ENCODE data around the gene RHOBTB3.
"Not testable (repeated sequence)": the region's sequence is repeated elsewhere in the genome, so short reads cannot be mapped to it uniquely, and the experiment has no call there.

Gene RHOBTB3

DNA sequence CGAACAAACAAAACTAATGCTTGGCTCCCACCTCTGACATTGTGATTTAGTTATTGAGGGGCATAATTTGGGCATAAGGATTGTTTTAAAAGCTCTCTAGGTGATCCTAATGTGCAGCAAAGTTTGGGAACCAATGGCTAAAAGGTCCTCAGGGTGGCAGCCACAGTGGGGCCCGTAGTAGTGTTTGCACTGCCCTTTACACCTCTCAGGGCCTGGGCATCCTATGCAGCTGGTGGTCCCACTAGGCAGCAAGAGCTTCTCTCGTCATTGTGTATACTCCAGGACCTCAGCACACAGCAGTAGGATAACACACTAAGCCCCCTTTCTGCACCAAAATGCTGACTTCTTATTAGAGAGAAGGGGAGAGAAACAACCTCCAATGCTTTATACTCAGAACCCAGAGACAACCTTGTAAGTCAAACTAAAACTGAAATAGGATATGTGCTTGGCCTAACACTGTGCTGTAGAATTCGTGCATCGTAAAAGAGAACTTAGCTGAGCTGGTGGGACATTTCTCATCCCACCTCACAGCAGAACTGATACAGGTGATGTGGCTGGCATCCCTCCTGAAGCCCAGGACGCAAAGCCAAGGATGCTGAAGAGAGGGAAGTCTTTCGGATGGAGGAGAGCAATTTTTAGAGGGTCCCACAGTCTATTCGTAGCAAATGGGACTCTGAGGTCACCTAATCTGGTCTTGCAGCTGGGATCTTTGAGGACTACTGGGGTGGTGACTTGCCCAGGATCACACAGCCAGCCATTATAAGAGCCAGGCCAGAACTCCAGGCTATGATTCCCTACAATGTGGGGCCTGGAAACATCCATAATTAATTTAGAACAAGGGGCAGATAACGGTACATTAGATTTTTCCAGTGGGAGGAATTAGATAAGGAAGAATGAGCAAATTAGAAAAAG lies 90.2 kb downstream of the RHOBTB3 start:
- no peak for DNase-seq (ENCODE audit: low spot score)

DNA sequence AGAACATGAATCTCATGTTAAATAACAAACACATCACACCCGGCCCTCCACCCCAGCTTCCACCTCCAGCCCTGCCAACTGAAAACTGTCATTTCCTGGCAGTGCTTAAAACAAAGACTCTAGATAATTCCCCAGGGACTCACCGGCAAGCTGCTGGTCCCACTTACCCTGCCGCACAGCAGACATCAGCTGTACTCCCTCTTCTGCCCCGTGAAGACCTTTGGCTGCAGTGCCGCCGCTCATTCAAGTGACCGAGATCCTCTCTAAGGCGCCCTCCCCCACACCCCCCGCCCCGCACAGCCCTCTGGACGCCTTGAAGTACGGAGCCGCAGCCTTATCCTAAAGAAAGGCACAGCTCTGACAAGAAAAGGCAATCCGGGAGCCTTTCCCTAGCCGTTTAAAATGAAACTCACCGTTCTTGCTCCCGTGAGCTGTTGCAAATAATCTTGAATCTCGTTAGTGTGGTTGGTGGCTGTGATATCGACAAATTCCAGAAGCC lies 91.0 kb downstream of the RHOBTB3 start:
- DNase-seq (ENCODE audit: low spot score): peak; percentile 51

DNA sequence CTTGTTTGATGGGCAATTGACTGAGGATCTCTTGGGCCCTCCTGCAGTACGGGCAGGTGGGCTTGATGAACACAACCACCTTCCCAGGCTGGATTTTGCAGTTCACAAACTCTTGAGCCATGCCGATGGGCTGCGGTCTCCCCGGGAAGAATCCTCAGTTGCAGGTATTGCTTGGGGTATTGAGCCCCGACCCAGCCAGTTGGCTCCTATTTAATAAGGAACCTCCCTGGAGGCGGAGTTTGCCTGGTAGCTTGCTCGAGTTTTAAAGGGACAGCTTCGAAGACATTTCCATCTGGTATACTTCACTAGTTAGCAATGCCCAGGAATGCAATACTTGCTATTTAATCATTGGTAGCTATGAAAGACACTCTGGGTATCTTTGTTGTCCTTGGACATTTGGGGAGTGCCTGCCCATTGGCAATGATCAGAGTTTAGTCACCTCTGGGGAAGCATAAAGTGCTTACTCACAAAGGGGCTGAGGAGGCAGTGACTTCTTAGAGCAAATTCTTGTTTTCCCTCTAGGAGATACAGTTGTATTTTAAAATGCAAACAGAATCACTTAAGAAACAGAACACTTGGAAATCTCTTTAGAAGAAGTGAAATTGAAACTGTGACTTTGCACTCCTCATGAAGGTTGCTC lies 91.5 kb downstream of the RHOBTB3 start, which contains the start of gene GLRX:
Gene GLRX (minus strand): TSS at position 185 of the 640 bp plus-strand sequence. CDS start 64 bp downstream, at position 121.
- peak; percentile 79 for DNase-seq (ENCODE audit: low spot score)

DNA sequence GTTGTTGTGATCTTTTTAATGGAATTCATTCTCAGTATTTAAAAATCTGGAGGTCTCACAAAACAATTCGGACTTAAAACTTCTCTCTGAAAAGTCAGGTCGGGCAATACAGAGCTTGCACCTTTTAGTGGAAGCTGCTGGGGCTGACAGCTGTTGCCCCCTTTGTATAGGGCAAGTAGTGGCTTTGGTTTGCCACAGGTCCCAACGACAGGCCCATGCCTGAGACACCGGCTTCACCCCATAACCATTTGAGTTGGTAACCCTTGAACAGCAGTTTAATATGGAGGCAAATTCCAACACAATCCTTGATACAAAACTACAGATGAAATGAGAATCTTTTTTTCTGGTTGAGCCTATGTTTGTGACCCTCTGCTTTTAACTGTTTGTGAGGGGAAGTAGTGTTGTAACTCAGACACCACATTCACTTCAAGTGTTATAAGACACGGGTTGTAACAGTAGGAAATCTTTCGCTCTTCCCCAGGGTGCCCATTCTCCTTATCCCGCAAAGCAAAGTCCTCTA lies 92.1 kb downstream of the RHOBTB3 start:
- no peak for DNase-seq (ENCODE audit: low spot score)

DNA sequence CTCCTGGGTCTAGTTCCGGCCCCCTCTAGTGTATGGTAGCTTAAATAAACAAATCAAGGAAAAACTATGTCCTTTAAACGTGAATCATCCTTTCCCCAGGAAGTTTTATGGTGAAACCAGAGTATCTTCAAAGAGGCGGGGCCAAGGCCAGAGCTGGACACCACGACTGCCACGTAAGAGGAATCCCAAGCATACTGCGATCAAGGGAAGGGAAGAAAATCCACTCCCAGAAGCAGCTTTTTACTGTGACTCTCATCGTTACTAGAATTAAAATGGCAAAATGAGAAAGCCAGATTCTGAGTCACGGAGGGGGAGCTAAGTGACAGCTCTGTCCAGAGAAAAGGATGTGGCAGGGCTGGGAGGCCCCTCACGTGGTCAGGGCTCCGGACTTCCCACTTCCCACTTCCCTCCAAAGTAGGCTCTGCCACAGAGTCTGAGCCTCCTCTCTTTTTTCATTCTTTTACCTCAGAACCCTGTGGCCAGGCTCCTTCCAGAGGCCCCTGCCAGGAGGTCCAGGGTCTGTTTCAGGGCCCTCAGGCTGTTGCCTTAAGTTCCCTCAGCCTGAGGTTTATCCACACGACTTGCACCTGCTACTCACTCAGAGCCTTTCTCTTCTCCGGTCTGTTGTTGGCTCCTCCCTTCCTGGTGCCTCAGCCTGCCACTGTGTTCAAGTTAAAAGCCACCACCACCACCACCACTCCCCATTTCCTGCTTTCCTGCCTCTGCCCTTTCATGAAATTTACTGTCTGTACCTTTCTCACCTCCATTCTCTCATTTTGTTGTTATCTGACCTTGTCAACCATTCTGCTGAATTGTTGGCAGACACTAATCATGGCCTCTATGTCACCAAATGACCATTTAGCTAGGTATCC lies 92.8 kb downstream of the RHOBTB3 start:
- DNase-seq (ENCODE audit: low spot score): peak; percentile 16

DNA sequence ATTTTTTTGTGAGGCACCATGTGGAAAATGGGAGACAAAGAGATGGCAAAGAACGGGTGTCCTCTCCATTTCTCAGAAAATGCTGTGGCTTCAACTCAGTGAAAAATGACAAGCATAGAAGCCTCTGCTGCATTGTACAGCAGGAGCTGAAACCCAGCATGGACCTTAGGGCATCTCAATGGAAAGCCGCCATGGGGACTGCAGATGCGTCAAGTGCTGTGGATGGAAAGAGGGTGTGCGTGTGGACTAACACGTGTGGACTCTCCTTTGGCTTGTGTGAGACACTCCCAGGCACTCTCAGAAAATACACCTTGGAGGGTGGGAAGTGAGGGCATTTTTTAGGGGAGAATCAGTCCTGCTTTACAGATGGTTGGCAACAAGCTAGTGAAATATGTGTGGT lies 93.6 kb downstream of the RHOBTB3 start:
- DNase-seq (ENCODE audit: low spot score): no peak

DNA sequence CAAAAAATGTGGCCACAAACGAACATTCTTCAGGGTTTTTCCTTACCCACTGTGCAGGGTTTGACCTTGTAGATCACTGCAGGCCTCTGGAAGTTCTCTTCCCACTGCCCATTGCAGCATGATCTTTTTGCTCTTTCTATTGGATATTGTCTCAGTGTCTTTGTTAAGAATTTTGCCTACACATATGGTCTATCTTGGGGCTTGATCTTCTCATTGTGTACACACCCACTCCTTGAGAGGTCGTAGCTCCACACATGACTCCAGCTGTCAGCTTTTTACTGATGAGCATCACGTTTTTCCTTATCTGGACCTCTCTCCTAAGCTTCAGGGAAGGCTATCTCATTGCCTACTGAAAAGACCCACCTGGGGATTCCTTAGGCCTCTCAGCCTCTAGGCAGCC lies 94.4 kb downstream of the RHOBTB3 start:
- DNase-seq (ENCODE audit: low spot score): no peak

DNA sequence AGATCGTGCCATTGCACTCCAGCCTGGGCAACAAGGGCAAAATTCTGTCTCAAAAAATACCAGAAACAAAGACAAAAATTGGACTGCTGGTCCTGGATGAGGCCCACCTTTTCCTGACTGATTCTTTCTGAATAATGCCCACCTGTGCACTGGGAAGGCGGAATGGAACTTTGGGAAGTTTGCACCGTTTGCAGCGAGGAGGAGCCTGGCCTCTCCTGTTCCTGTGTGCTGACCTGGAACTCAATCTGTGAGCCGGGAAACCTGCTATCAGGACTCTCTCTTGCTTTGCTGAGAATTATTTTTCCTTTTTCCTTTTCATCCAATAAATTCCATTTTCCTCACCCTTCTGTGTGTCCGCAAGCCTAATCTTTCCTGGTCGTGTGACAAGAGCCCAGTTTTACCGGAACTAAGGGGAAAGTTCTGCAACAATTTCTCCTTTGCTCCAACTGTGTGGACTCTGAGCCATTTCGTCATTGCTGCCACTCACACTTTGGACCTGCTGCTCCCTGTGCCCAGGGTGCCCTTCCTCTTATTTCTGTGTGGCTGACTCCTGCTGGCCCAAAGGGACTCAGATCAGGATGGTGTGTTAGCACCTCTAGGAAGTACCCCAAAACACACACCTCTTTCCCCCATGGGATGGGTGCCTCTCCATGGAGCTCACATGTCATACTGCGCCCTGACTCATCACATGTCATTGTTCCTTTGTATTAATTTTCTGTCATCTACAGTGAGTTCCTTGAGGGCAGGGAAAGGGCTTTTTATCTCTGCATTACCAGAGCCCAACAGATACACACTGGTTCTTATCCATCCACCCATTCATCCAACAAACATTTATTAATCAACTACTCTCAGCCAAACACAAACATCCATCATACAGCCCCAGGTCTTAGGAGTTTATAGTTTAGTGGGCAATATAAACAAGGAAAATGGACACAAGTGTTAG lies 96.1 kb downstream of the RHOBTB3 start:
- no peak for DNase-seq (ENCODE audit: low spot score)

DNA sequence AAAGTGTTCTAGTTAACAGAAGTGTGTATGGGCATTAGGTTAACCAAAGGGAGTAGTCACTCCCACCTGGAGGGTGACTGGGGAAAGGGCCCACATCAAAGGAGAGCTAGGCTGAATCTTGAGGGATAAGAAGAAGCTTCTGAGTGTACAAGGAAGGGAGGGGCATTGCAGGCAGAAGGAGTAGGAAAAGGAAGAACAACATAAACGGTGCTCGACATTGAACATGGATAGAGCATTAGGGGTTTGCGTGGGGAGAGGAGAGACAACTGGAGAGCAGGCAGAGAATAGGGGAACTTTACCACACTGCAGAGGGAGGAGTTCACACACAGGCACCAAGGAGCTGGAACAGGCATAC lies 96.7 kb downstream of the RHOBTB3 start:
- DNase-seq (ENCODE audit: low spot score): no peak

DNA sequence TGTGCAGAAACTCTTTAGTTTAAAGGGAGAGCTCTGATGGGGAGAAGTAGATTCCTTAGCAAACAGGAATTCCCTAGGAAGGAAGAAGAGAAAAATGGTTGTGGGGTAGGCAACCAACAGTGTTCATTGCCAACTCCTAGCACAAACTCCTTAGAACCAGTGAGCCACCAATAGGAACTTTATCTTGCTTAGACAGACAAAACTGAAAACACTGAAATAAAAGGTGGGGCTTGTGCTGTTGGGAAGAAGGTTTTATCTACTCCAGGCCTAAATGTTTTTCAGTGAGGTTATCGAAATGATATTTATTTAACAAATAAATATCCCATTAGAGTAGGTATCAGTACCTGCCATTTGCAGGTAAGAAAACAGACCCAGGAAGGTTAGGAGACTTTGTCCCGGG lies 99.1 kb downstream of the RHOBTB3 start:
- no peak for DNase-seq (ENCODE audit: low spot score)

DNA sequence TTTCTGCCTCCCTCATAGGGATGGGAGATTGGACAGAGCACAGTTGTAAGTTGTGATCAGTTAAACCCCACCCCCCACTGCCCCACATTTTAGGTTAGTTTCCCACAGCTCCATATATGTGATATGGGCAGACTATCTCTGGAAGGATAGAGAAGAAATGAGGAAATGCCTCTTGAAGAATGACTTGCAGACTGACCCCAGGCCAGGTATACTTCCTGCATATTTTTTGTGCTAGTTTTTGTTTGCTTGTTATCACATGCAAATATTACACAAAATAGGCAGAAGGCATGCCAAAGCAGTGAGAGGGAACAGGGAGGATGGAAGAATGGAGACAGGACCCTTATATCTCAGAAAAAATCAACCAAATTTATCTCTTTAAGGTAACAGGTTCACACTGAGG lies 101.5 kb downstream of the RHOBTB3 start:
- no peak for DNase-seq (ENCODE audit: low spot score)

DNA sequence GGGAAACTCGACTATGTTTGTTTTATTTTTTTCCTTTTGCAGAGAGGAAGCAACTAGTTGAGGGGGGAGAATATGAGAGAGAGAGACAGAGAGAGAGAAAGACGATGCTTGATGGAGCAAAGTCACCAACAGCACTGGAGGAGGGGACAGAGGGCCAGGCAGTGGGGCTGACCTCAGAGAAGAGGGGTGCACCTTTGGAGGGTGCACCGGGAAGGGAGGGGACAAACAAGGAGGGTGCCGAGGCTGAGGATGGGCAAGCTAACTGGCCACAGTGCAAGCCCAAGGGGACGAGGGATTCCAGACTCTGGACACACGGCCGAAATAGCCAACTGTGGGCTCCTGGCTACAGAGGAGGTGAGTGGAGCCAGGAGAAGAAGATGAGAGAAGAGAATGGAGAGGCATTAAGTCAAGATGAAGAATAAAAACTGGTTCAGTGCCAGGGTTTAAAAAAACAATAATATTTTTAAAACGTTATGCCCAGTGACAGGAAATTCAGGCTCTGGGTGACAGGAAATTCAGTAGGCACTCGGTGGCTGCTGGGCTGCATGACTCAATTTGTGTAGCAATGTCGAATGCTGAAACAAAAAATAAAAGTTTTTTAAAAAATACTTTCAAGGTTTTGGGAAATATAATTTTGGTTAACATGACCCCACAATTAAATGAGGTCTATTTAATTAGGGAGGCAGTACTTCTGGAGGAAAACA lies 104.7 kb downstream of the RHOBTB3 start:
- DNase-seq (ENCODE audit: low spot score): no peak

DNA sequence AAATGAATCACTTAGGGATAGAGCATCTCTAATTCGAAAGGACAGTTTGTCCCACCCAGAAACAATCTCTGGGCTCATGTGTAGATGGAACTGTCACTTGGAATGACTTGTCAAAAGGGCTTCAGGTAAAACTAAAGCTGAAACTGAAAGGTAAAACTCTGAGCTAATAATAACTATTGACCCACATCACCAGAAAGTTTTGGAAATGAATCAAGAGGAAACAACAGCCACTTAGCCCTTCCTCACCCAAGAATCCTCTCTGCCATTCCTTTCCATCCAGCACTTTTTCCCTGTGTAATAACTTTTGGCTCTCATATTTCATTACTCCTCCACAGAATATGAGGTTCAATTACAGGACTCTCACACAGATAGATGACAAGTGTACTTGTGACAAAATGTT lies 105.4 kb downstream of the RHOBTB3 start:
- DNase-seq (ENCODE audit: low spot score): no peak

DNA sequence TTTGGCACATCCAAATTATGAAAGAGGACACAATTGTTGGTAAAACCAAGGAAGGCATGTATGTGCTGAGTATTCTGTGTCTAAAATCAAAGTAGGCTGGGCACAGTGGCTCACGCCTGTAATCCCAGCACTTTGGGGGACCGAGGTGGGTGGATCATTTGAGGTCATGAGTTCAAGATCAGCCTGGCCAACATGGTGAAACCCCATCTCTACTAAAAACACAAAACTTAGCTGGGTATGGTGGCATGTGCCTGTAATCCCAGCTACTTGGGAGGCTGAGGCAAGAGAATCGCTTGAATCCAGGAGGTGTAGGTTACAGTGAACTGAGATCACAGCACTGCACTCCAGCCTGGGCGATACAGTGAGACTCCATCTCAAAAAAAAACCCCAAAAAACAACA lies 105.8 kb downstream of the RHOBTB3 start:
- not testable (repeated sequence) for DNase-seq (ENCODE audit: low spot score)

DNA sequence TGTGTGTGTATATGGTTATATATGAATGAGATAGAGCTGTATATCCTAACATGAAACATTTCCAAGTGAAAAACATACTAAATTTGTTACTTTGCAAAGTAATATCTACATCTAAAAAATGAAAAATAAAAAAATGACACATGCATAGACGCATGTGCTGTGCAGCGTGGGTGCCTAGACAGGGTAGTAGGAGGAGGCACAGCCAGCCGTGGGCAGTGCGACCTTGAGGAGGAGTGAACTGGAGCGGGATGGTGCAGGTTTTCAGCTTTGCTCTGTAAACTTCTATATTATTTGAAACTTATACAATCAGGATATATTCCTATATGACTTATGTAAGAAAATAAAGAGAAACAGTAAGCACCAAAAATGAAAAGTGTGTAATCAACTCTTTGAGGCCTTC lies 106.4 kb downstream of the RHOBTB3 start:
- DNase-seq (ENCODE audit: low spot score): no peak

DNA sequence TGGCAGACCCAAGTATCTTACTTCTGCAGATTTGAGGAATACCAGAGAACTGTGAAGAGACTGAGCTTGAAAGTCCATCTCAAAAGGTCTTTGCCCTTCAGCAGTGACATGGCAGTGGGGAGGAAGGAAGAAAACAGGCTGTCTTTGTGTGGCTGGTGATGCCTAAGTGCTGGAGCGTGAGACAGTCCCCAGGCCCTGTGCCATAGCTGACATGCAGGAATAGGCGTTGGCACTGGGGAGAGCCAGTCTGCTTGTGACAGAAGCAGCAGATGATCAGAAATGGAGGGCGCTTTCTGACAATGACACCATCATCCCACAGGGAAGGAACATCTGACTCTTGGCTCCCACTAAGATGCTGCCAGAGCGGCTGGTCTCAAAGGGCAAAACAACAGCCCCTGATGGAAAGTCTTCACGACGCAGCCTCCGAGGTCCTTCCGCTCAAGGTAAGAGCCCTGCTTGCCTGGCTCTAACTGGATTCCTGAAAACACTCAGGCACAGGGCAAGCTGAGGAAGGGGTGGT lies 106.9 kb downstream of the RHOBTB3 start:
- no peak for DNase-seq (ENCODE audit: low spot score)

DNA sequence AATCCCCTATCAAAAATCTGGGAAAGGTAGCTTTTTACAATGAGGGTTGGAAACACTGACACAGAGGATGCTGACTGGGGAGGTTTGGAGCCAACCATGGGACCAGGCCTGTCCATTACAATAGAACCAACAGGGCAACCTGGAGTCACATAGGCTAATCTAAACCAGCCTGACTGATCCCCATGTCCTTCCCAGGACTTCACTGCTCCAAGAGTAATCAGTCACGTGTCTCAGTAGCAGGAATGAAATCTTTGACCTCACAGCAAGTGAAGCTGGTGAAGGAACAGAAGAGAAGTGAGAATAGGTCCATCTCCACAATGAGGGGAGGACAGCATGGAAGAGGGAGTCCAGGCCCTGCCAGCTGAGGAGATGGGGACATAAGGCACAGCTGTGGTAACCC lies 107.4 kb downstream of the RHOBTB3 start:
- DNase-seq (ENCODE audit: low spot score): no peak

DNA sequence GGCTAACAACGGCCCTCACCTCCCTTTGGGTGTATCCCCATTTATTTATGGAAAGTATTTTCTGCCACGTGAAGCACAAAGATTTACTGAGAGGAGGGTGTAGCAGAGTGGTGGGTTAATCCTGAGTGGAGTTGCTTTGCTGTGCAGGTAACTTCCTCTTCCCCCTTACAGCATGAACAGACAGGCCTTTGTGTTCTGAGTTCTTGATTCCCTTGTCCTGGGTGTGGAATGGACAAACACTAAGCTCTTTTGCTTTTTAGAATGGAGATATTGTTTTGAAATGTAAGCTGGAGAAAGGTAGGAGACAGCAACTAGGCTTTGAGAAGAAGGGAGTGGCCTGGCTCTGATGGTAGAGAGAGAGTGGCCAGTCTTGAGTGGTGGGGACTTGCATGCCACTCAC lies 108.5 kb downstream of the RHOBTB3 start:
- no peak for DNase-seq (ENCODE audit: low spot score)

DNA sequence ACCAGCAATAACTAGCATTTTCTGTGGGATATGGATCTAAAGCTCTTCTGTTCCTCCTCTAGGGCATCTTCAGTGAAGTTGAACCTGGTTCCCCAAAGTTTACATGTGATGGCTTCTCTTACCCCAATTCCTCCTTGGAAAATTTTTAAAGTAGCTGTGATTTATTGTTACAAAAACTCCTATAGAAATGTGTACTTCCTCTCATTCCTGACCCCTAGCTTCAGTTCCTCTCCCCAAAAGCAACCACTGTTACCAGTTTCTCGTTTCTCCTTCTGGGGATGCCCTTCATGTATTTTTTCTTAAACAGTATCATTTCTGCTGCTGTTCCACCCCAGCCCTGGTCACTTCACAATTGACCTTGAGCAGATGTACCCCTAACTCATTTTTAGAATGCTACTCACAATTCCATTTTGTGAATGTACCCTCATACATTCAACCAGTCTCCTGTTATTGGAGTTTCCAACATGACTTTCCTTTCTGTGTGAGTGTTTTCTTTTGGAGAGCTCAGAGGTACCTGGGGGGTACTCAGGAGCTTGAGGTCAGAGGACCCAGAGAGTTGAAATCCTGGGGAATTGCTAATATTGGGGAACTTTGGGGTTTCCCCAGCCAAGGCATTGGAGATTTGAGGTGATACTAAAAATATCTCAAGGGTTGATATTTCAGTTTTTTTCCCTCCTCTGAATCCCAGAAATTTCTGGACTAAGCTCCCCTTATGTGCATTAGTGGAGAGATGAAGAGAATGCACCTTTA lies 110.0 kb downstream of the RHOBTB3 start:
- no peak for DNase-seq (ENCODE audit: low spot score)

Measured in iPS-NIHi11 (cell line).